Mesothelial cell of epicardium (in vitro differentiated cells): ENCODE results near the gene BTD. TPM values are rescaled to one million over a fixed set of nuclear protein-coding genes. Genes with fewer than 3 reads are reported as not detected.

Source experiments
- DNase-seq, 2 experiments: peaks; one replicate each; pipeline ENCODE4 v3.0.0; 2021; ENCODE audit warnings: low spot score in 2 of 2; ENCODE audit not compliant: unreplicated experiment in 2 of 2
- H3K27ac Mint-ChIP-seq: 2 replicates; pipeline ENCODE4 v1.8.0; 2021; ENCODE audit warnings: mixed read lengths
- H3K27me3 Mint-ChIP-seq: 2 replicates; pipeline ENCODE4 v1.8.0; 2021; ENCODE audit warnings: low read depth, mixed read lengths
- H3K36me3 Mint-ChIP-seq: 2 replicates; pipeline ENCODE4 v1.8.0; 2021; ENCODE audit warnings: mixed read lengths
- H3K4me1 Mint-ChIP-seq: 2 replicates; pipeline ENCODE4 v1.8.0; 2021; ENCODE audit warnings: mixed read lengths
- H3K4me3 Mint-ChIP-seq: 2 replicates; pipeline ENCODE4 v1.8.0; 2021; ENCODE audit warnings: mild to moderate bottlenecking, moderate library complexity, mixed read lengths
- H3K9me3 Mint-ChIP-seq: 2 replicates; pipeline ENCODE4 v1.8.0; 2021; ENCODE audit warnings: mixed read lengths
- CTCF ChIP-seq: fragments of 200-600 bp; sonication (generic); IDR thresholded peaks from one replicate; pipeline ENCODE4 v1.5.0; 2021; ENCODE audit warnings: antibody characterized with exemption; ENCODE audit not compliant: unreplicated experiment
- total RNA-seq: library from RNA; stranded (reverse); gene quantifications from 3 replicates; pipeline ENCODE4 v1.2.1, GENCODE V29; 2021

Gene BTD
- total RNA-seq, 1 donor from 2014 or later: 12.5 TPM

- peak overlapping the region; percentile 91 for H3K27ac Mint-ChIP-seq
Measured at GRCh38 chr3:15634671-15635070, 33.1 kb downstream of the BTD start.

GRCh38 chr3:15635121-15635661, 33.6 kb downstream of the BTD start:
- H3K4me1 Mint-ChIP-seq: peaks cover 67% of the 10 kb centered on the region
- no peak overlapping the region for H3K4me3 Mint-ChIP-seq
- TF ChIP-seq CTCF: no peak
- no peaks in the 10 kb centered on the region for H3K36me3 Mint-ChIP-seq
- peak overlapping the region; percentile 91 for H3K27ac Mint-ChIP-seq
- H3K9me3 Mint-ChIP-seq: no peaks in the 10 kb centered on the region
- no peak for DNase-seq
- H3K27me3 Mint-ChIP-seq: no peaks in the 10 kb centered on the region

More at GRCh38 chr3:15634671-15635070, 33.1 kb downstream of the BTD start:
- Mint-ChIP-seq H3K36me3 (no peaks in the 10 kb centered on the region), H3K4me1 (peaks cover 72% of the 10 kb centered on the region), H3K4me3 (no peak overlapping the region), H3K9me3 (no peaks in the 10 kb centered on the region), H3K27me3 (no peaks in the 10 kb centered on the region)
- TF ChIP-seq CTCF: no peak
- DNase-seq: no peak

GRCh38 chr3:15636028-15636709, 34.6 kb downstream of the BTD start:
- DNase-seq: no peak
- Mint-ChIP-seq H3K4me1 (peaks cover 57% of the 10 kb centered on the region), H3K9me3 (no peaks in the 10 kb centered on the region), H3K27me3 (no peaks in the 10 kb centered on the region), H3K27ac (peak overlapping the region; percentile 91), H3K4me3 (no peak overlapping the region), H3K36me3 (no peaks in the 10 kb centered on the region)
- no peak for TF ChIP-seq CTCF

- Mint-ChIP-seq H3K4me3 (no peak overlapping the region), H3K9me3 (no peaks in the 10 kb centered on the region), H3K27ac (peak overlapping the region; percentile 15), H3K27me3 (no peaks in the 10 kb centered on the region), H3K4me1 (peaks cover 46% of the 10 kb centered on the region), H3K36me3 (no peaks in the 10 kb centered on the region)
- no peak for DNase-seq
- no peak for TF ChIP-seq CTCF
Measured at GRCh38 chr3:15637131-15637951, 35.8 kb downstream of the BTD start.

GRCh38 chr3:15638193-15638890, 36.8 kb downstream of the BTD start:
- peaks cover 2% of the 10 kb centered on the region for H3K36me3 Mint-ChIP-seq
- peak overlapping the region; percentile 7 for H3K27ac Mint-ChIP-seq
- no peak for TF ChIP-seq CTCF
- no peaks in the 10 kb centered on the region for H3K9me3 Mint-ChIP-seq
- H3K27me3 Mint-ChIP-seq: no peaks in the 10 kb centered on the region
- peaks cover 38% of the 10 kb centered on the region for H3K4me1 Mint-ChIP-seq
- no peak overlapping the region for H3K4me3 Mint-ChIP-seq
- DNase-seq: no peak
